ENCODE results near the gene DYNAP. TPM values are rescaled to one million over a fixed set of nuclear protein-coding genes. Genes with fewer than 3 reads are reported as not detected.

The DYNAP gene
- not detected for total RNA-seq (ENCODE audit: unreplicated experiment)
- long read RNA-seq: 0 reads

- Mint-ChIP-seq H3K27me3 (ENCODE audit: unreplicated experiment) (no peaks in the 10 kb centered on the region), H3K36me3 (ENCODE audit: low read depth, unreplicated experiment) (no peaks in the 10 kb centered on the region), H3K4me3 (ENCODE audit: unreplicated experiment) (no peak within 1 kb of the TSS), H3K27ac (ENCODE audit: unreplicated experiment) (no peak within 1 kb of the TSS), H3K4me1 (ENCODE audit: unreplicated experiment) (peaks cover 3% of the 10 kb centered on the region), H3K9me3 (ENCODE audit: unreplicated experiment) (no peaks in the 10 kb centered on the region)
- TF ChIP-seq CTCF (IDR thresholded peaks at IDR 0.05; ENCODE audit: unreplicated experiment): no peak
- DNase-seq (ENCODE audit: low spot score): no peak
Observed at GRCh38 chr18:54590945-54591344, at the start of gene DYNAP. Gene DYNAP (plus strand): TSS chr18:54591245. CDS start chr18:54591283, 38 bp downstream.

GRCh38 chr18:54551590-54551989, 39.5 kb upstream of the DYNAP start:
- Mint-ChIP-seq H3K4me3 (ENCODE audit: unreplicated experiment) (no peak overlapping the region), H3K27ac (ENCODE audit: unreplicated experiment) (no peak overlapping the region), H3K4me1 (ENCODE audit: unreplicated experiment) (no peaks in the 10 kb centered on the region), H3K9me3 (ENCODE audit: unreplicated experiment) (peaks cover 7% of the 10 kb centered on the region), H3K36me3 (ENCODE audit: low read depth, unreplicated experiment) (no peaks in the 10 kb centered on the region), H3K27me3 (ENCODE audit: unreplicated experiment) (no peaks in the 10 kb centered on the region)
- no peak for DNase-seq (ENCODE audit: low spot score)
- no peak for TF ChIP-seq CTCF (IDR thresholded peaks at IDR 0.05; ENCODE audit: unreplicated experiment)

GRCh38 chr18:54555286-54555685, 35.8 kb upstream of the DYNAP start:
- Mint-ChIP-seq H3K4me1 (ENCODE audit: unreplicated experiment) (no peaks in the 10 kb centered on the region), H3K9me3 (ENCODE audit: unreplicated experiment) (no peaks in the 10 kb centered on the region), H3K27me3 (ENCODE audit: unreplicated experiment) (no peaks in the 10 kb centered on the region), H3K4me3 (ENCODE audit: unreplicated experiment) (no peak overlapping the region), H3K36me3 (ENCODE audit: low read depth, unreplicated experiment) (no peaks in the 10 kb centered on the region), H3K27ac (ENCODE audit: unreplicated experiment) (no peak overlapping the region)
- no peak for TF ChIP-seq CTCF (IDR thresholded peaks at IDR 0.05; ENCODE audit: unreplicated experiment)
- no peak for DNase-seq (ENCODE audit: low spot score)

GRCh38 chr18:54555996-54556395, 35.0 kb upstream of the DYNAP start:
- Mint-ChIP-seq H3K27ac (ENCODE audit: unreplicated experiment) (no peak overlapping the region), H3K9me3 (ENCODE audit: unreplicated experiment) (no peaks in the 10 kb centered on the region), H3K4me1 (ENCODE audit: unreplicated experiment) (no peaks in the 10 kb centered on the region), H3K36me3 (ENCODE audit: low read depth, unreplicated experiment) (no peaks in the 10 kb centered on the region), H3K4me3 (ENCODE audit: unreplicated experiment) (no peak overlapping the region), H3K27me3 (ENCODE audit: unreplicated experiment) (no peaks in the 10 kb centered on the region)
- TF ChIP-seq CTCF (IDR thresholded peaks at IDR 0.05; ENCODE audit: unreplicated experiment): no peak
- no peak for DNase-seq (ENCODE audit: low spot score)

GRCh38 chr18:54557958-54558357, 33.1 kb upstream of the DYNAP start:
- Mint-ChIP-seq H3K36me3 (ENCODE audit: low read depth, unreplicated experiment) (no peaks in the 10 kb centered on the region), H3K4me3 (ENCODE audit: unreplicated experiment) (no peak overlapping the region), H3K27me3 (ENCODE audit: unreplicated experiment) (no peaks in the 10 kb centered on the region), H3K27ac (ENCODE audit: unreplicated experiment) (no peak overlapping the region), H3K9me3 (ENCODE audit: unreplicated experiment) (no peaks in the 10 kb centered on the region), H3K4me1 (ENCODE audit: unreplicated experiment) (no peaks in the 10 kb centered on the region)
- DNase-seq (ENCODE audit: low spot score): no peak
- no peak for TF ChIP-seq CTCF (IDR thresholded peaks at IDR 0.05; ENCODE audit: unreplicated experiment)
